HG03342 (cell line): ENCODE measurements around the gene ADCY5.

Source experiments
- ATAC-seq: cut with Tn5 transposase; IDR thresholded peaks from one replicate; pipeline ENCODE4 v1.9.1; 2021; ENCODE audit warnings: mild to moderate bottlenecking, moderate library complexity; ENCODE audit not compliant: unreplicated experiment

The ADCY5 gene

DNA sequence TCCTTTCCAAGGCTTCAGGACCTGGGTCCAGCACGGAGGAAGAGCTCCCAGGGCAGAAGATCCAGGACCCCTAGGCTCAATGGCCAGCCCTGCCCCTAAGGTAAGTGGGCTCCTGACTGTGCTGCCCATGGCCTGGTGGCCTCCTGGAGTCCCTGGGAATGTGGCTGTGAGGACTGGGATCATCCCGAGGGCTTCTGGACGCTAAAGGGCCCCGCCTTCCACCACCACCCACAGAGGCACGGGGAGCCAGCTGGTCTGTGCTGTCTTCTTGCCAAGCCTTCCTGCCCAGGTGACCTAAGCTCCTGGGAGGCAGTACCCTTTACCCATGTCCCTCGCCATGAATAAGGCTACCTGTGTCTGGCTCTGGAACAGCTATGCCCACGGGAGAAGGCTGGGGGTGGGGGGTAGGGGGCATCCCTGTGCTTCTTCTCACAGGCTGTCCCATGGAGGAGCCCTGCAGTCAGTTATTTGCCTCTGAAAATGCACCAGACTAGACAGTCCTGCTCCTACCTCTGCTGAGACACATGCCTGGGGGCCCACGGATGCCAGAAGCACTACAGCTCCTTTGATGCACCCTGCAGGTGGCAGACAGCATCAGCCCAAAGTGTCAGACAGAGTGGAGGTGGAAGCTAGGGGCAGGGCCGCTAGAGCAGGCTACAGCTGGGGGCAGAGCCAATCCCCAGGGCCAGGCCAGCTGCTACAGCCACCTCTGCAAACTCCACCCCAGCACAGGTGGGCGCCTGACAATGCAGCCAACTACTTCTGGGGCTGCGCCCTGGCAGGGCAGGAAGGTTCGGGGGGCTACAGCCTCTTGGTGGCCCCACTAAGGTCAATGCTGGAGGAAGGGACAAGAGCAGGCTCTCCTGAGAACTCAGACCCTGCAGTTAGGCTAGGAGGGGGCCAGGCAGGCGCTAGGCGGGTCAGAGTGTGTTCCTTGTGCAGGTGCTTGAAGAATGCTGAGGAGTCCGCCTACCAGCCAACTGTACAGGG lies 156.3 kb downstream of the ADCY5 start:
- ATAC-seq: no peak

GRCh38 chr3:123291404-123291803 lies 157.5 kb downstream of the ADCY5 start:
- no peak for ATAC-seq

DNA sequence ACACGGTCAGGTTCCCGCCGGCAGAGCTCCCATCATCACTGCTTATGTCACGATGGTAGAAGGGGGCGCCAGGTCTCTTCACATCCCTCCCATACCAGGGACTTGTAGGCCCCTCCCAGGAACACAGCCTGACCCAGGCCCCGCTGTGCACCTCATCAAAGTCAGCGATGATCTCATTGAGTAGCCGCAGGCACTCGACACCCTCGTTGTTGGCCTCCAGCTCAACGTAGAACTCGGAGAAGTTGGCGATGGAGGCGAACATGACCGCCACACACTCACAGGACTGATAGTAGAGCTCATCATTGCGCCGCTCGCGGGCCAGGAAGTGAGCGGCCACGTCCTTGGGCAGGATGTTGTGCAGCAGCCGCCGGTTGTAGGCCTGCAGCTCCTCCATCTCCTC lies 157.9 kb downstream of the ADCY5 start:
- ATAC-seq: no peak

GRCh38 chr3:123290107-123290930 lies 158.6 kb downstream of the ADCY5 start:
- no peak for ATAC-seq

DNA sequence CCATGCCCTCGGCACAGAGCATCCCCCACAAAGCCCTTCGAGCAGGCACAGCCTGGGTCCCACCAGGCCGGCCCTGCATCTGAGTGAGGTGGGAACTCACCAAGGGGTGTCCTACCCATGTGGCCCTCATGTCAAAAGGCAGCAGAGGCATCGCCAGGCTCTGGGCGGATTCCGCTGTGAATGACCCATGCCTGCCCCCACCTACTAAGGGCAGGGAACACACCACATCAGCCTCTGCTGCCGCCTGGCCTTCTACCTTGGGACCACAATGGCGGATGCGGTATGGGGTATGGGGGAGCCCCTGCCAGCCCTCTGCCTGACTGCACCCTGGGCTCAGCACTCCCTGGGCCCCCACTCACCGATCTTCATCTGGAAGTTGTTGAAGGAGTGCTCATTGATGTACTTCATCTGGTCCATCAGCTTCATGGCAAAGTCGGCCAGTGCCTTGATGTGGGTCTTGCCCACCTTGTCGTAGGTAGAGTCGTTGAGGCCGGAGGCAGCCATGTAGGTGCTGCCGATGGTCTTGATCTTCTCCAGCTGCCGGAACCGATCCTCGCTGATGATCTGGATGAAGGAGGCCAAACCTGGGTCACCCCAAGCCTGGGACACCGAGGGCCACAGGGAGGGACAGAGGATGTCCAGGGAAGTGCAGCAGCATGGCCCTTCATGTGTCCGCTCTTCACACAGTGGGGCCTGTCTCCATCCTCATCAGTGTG lies 159.3 kb downstream of the ADCY5 start:
- ATAC-seq: no peak

DNA sequence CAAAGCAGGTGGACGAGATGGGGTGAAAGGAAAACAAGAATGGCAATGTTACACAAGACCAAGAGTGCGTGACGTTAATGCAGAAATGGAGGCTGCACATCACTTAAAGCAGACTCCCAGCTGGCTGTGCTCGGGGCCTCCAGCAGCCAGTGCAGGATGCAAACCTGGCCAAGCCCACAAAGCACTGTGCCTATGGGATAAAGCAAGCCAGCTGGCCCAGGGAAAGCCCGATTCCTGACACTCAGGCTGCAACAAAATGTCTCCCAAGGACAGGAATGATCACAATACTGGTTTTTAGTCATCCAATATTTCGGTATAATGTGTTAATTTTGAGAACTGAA lies 161.0 kb downstream of the ADCY5 start:
- no peak for ATAC-seq

DNA sequence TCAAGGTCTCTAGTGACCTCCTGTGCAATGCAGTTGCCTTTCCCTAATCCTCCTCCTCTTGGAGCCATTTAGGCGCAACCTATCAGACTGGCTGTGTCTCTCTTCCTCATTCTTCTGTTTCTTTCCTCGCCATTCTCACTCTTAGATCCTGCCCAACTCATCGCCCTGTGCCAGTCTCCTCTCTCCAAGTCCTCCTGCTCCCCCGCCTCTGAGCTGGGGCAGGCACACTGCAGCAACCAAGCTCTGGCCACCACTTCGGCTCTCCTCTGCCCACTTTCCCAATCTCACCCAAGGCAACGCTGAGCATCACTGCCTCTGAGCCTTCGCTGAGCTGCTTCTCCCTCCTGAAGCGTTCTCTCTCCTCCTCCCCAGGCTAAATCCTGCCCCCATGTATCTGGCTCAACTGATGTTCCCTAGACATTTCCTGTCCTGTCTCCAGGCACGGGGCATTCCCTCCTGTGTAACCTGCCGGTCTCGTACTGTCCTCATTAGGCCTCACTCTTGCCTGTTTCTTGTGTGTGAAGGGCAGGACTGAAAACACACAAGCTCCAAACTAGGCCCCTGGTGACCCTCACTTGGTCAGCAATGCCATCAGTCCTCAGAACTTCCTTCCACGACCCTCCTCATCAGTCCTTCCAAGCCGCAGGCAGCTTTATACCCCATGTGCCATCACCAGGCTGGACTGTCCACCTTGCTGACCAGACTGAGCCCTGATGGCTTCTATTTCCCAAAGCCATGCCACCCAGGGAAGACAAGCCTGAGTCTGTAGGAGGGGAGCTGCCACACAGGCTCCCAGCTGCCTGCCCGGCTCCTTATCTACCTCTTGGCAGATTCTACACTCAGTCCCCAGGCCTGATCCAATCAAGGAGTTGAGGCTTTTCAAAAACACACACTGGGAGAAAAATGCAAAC lies 161.6 kb downstream of the ADCY5 start:
- no peak for ATAC-seq

GRCh38 chr3:123286308-123287023 lies 162.4 kb downstream of the ADCY5 start:
- peak; percentile 74 for ATAC-seq

DNA sequence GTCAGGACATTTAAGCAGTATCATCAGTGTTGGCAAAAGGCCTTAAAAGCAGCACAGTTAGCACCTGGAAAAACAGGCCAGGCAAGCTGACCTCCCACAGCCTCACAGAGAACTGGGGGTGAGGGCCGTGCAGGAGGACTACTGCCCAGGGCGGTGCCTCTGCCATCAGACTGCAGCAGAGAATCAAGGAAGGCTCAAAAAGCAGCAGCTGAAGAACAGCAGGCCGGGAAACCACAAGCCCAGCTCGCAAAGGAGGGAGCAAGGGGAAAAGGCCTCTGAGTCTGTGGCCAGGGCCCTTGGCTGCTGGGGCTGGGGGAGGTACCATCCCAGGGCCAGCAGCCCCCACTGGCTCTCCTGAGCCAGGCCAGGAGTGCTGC lies 163.0 kb downstream of the ADCY5 start:
- no peak for ATAC-seq

DNA sequence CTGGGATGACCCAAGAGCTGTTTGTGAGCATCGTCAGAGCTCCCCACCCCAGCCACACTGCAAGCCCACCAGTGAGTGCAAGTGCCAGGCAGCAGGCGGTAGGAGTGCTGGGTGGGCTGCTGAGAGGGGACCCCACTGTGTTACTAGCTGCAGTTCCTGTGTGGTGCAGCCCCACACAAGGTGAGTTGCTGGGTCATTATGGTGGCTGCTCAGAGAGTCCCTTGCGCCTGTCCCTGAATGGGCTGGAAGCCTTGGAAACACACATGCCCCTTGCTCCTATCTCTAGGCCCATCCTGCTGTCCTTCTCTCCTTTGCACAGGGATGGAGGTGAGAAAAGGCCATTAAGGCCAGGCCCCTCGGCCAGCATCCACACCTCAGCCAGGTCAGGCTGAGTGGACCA lies 163.4 kb downstream of the ADCY5 start:
- no peak for ATAC-seq

- no peak for ATAC-seq
Observed at GRCh38 chr3:123285066-123285465, 163.8 kb downstream of the ADCY5 start.

GRCh38 chr3:123284399-123285010 lies 164.4 kb downstream of the ADCY5 start:
- ATAC-seq: no peak

GRCh38 chr3:123283657-123284398 lies 165.1 kb downstream of the ADCY5 start:
- ATAC-seq: no peak

DNA sequence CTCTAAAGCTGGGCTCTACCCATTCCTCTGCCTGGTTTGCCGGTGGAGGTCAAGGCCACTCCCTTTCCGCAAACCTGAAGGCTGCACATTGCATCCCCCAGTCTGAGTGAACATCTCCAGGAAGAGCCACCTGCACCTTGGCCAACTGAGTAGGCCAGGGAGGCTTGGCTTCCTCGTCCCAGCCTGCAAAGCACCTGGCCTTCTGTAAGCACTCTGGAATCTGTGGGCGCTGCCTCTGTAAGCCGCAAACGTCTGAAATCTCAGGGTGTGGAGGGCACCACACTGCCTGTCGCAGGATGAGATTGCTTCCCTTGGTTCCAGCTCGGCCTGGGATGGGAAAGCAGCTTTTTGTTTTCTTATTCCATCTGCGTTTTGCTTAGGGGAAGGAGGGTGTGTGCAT lies 165.8 kb downstream of the ADCY5 start:
- ATAC-seq: no peak

DNA sequence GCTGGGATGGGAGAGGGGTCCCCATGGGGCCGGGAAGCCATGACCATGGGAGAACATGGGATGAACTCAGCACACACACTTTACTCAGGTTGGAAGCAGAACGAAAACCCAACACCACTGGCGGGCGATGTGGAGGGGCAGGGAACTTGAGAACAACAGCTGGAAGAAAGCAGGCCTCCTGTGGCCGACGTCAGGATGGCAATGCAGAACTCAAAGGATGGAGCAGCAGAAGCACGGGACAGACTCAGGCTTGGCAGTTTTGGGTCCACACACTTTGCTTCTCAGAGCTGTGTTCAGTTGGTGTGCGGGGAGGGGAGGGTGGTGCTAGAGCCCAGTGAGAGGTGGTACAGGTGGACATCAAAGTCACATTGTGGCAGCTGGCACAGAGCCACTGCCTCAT lies 166.4 kb downstream of the ADCY5 start:
- ATAC-seq: no peak

DNA sequence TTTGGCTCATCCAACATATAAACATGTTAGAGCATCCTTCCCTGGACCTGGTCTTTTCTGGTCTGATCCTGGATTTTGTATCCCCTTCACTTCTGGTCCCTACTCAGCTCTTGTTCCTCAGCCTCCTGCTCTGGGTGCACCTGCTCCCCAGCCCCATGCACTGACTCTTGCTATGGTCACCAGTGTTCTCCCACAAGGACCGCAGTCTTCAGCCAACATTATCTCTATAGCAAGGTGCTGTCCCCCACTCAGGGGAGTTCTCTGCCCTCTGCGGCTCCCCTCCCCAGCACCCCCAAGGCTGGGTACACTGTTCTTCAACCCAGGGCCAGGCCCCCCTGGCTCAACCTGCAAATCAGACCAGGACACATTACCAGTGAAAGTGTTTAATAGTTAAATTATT lies 167.0 kb downstream of the ADCY5 start:
- no peak for ATAC-seq

DNA sequence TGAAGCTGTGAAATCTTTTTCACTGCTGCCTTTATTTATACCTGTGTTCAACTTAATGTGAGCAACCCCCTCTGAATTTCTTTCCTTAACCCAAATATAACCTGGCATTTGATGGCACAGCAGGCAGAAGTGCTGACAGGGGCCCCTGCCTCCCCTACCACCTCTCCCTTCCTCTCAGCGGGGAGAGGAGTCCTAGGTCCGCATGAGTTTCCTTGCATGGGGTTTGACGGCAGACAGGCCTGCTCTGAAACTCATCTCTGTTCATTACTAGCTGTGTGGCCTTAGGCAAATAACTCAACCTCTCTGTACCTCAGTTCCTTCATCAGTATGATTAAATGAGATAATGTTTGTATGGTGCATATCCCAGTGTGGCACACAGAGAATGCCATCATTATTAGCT lies 167.5 kb downstream of the ADCY5 start:
- ATAC-seq: no peak

- ATAC-seq: no peak
Observed at GRCh38 chr3:123279121-123279520, 169.8 kb downstream of the ADCY5 start.

DNA sequence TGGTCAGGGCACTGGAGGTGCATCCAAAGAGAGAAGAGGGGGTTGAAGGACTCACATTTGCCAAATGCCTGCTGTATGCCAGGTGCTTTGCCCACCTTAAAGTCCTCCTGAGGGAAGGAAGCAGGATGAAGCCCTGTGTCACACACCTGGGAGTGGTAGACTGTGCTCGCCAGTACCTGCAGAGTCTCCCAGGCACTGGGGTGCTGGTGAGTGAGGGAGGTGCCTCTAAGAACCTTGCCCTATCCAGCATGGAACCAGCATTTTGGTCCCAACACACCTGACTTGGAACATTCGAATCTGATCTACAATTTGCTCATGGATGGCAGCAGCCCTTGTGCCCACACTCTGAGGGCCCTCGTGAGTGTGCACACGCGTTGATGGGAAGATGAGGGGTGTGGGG lies 170.4 kb downstream of the ADCY5 start:
- no peak for ATAC-seq
